ENCODE results near the gene ZBTB38.

ZBTB38 gene

GRCh38 chr3:141407825-141408224 is 39.5 kb downstream of the ZBTB38 start:
- DNase-seq = no peak

DNA sequence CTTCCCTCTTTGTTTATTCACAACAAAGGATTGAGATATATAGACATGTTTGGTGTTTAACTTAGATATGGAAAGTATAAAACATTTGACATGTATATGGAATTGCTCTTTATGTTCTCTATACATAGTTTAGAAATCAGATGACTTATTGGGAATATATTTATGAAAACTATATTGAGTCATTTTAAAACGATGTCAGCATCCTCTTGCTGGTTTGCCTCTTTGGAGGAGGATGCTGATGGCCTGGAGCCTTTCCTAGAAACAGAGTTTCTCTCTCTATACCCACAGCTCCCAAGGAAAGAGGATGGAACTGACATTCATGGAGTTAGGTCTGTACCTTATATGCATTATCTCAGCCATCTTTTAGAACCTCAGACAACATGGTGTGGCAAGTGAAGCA is 40.3 kb downstream of the ZBTB38 start:
- DNase-seq = no peak

- no peak for DNase-seq
These were observed 41.6 kb downstream of the ZBTB38 start for GRCh38 chr3:141409940-141410241.

DNA sequence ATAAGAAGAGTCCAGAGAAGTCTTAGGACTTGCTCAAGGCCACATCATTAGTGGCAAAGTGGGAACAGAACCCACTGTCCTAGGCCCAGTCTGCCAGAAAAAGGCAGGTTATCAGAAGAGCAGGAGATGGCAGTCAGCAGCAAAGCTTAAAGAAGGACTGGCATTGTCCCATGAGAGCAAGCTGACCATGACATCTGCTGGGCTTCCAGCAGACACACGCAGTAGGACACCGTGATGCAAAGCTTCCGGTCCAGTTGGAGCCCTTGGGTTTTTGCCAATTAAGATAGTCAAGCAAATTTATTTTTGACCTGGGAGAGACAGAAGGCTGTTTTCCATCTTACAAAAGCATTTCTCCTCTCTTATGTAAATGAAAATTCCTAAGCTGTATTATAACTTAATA is 42.1 kb downstream of the ZBTB38 start:
- no peak for DNase-seq

- DNase-seq = no peak
These were observed 42.5 kb downstream of the ZBTB38 start for GRCh38 chr3:141410846-141411245.

DNA sequence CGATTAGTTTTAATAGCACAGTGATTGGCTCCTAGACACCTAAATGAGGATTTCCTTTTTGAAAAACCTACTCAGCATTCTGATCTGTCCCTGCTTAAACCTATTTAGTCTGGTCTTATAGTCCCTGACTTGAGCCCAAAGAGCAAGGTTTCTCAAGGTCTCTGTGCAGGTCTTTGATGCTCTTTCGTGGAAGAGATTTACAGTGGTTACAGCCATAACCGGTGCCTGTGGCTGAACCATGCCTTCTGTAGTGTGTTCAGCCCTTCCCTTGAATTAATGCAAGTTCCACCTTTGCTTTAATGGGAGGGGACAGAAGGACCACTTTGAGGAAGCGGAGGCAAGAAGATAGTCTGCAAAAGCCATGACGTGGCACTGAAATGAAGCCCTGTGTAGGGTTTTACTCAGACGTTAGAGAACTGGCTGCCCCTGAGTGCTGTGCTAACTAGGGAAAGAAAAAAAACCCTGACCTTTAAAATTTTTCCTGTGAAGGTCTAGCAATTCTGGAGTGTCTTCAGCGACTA is 43.0 kb downstream of the ZBTB38 start:
- DNase-seq = peak; percentile 36

DNA sequence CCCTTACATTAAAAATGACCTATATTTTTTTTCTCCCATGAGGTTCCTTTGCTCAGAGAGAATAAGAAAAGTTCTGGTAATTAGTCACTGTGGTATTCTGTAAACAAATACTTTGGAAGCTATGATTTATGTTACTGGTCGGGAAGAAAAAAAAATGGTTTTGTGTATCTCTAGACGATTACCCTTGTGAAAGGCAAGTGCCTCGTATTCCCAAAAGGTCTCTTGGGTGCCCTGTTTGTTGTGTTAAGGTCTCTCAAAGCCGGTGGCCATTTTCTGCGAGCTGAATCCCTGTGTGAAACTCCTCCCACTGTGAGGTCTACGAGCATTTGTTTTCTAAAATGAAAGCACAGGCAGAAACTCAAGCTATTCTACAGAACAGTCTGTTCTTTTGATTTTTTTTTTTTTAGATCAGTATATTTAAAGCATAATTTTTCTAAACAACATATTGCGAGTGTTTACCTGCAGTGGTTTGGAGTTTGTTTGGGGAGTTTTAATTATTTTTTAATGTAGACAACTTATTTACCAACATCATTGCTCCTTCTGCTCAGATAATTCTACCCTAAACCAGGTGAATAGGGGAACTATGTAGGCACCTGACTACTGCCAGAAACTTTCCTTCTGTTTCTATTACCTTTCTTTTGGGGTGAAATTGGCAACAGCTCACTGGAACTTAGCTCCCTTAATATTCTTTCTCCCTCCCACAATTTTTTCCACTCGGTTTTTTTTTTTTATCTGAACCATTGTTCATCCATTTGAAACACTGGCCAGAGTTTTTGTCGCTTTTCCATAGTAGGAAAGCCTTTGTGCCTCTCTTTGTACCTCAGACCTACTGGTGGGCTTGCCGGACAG is 44.0 kb downstream of the ZBTB38 start:
- peak; percentile 57 for DNase-seq

DNA sequence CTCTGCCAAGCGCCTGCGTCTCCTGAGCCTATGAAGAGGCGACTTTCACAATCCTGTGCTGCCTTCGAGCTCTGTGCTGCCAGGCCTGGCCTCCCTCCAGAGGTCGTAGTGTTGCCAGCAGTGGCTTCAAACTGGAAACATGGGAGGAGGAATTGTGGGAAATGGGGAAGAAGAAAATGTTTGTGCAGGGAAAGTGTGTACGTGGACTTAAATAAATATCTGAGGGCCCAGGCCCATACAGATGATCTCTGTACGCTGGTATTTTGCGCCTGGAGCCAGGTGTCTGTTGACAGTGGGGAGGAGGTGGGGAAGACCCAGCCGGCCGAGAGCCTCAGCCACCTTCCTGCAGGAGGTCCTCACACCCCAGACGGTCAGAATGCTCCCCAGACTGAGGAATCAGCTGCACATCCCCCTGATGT is 44.6 kb downstream of the ZBTB38 start:
- DNase-seq = no peak

- peak; percentile 19 for DNase-seq
These were observed 45.1 kb downstream of the ZBTB38 start for GRCh38 chr3:141413391-141413790.

DNA sequence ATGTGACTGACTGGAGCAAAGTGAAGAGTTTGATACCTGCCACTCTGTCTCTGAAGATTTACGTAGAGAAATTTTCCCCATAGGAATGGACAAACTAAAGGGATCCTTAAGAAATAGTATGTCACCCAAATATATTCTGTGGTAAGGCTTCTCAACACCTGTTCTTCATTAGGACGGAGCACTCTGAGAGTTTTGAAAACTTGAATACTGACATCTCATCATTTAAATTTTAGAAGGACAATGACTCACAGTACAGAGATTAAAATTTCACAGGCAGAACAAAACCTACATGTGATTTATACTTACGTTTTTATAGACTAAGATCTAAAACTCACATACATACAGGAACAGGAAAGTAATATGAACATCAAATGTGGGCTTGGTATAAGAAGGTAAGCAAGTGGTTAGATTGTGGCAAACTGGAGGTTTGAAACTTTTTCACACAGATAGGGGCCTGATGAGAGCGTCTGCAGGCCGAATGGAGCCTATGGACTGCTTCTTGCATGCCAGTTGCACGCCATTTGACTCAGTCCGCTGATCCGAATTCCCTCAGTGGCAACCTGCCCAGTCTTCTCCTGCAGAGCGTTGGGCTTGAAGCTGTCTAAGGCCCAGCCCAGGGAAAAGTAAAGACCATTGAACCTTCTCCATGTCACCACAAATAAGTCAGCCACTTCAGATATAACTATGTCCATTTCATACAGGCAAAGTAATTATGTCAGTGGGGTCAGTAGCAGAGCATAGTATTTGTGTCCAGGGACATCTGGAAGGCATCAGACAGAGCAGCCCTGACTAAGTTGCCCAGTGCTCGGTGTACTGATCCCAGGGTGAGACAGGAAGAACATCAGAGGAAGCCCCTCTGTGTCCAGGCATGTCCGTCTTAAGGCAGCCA is 45.7 kb downstream of the ZBTB38 start:
- DNase-seq = peak; percentile 29

DNA sequence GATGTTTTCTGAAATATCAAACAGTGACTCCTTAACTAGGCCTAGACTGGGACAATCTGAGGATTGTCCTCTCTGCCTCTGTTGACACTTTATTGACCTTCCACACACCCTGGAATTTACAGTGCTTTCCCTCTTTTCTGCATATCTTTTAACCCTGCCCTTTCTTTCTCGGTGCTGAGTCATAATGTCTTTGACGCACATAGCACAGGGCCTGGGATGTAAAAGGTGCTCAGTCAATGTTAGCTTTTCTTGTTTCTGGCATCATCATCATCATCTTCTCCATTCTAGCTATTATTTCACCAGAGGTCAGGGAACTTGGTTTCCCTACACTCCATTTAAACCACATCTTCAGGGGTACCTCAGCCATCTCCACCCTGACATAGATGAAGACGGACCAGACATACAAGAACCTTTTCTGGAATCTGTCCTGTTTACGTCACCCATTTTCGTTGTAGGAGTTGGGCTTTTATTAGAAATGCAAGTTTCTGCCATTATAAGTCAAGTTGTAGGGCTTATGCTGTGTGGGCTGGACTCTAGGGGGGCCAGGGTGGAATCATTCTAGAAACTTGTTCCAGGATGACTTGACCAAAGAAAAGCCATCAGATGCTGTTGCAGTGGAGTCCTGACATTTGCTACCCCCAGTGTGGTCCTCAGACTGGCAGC is 46.6 kb downstream of the ZBTB38 start:
- no peak for DNase-seq

- no peak for DNase-seq
These were observed 47.6 kb downstream of the ZBTB38 start for GRCh38 chr3:141415953-141416352.

Data from stimulated activated CD4-positive, alpha-beta T cell treated with anti-CD3 and anti-CD28 coated beads, Interleukin-4, amount 100 ng/mL, for 24 hours (primary cell).